IMR-90 (cell line): ENCODE measurements around the gene MEIOB. TPM values are rescaled to one million over a fixed set of nuclear protein-coding genes. Genes with fewer than 3 reads are reported as not detected.

Experiments used
- ATAC-seq: fragments of 200-7000 bp; cut with Tn5 transposase; 2 replicates; pipeline ENCODE4 v1.9.1; 2020; ENCODE audit warnings: low read depth, mild to moderate bottlenecking, moderate library complexity
- BruUV-seq: library from RNA; stranded (reverse); fragments of 400-500 nt; replicated peaks from 2 replicates; lab custom pipeline; 2021; lab: Mats Ljungman, UMichigan
- CTCF ChIA-PET: fragments of 300-600 bp; formaldehyde crosslinking; extraction: SDS; loops from one replicate; lab custom pipeline; 2021; ENCODE audit warnings: antibody characterized with exemption; lab: Yijun Ruan, JAX
- POLR2A ChIA-PET: fragments of 300-600 bp; sonication (Branson Sonifier 250); formaldehyde crosslinking; loops from one replicate; lab custom pipeline; 2022; ENCODE audit warnings: antibody characterized with exemption; ENCODE audit not compliant: unreplicated experiment; lab: Charles Lee
- DNase-seq: peaks from one replicate; pipeline ENCODE4 v3.0.0; 2013
- H2AFZ ChIP-seq: replicated peaks from 2 replicates; pipeline ENCODE3; 2013; ENCODE audit warnings: low read length, mild to moderate bottlenecking; ENCODE audit not compliant: poor library complexity
- H2AK5ac ChIP-seq: 2 replicates; pipeline ENCODE4 v1.6.1; 2013; ENCODE audit warnings: low read depth, low read length, inconsistent platforms
- H2AK9ac ChIP-seq: replicated peaks from 2 replicates; pipeline ENCODE3; 2013; ENCODE audit warnings: mild to moderate bottlenecking, low read depth, low read length, moderate library complexity; ENCODE audit not compliant: poor library complexity
- H2BK120ac ChIP-seq: 2 replicates; pipeline ENCODE4 v1.6.1; 2013; ENCODE audit warnings: low read depth, low read length, inconsistent platforms
- H2BK15ac ChIP-seq: 3 replicates; pipeline ENCODE4 v1.6.1; 2013; ENCODE audit warnings: low read depth, low read length, inconsistent platforms
- H2BK20ac ChIP-seq: 2 replicates; pipeline ENCODE4 v1.6.1; 2013; ENCODE audit warnings: low read depth, mild to moderate bottlenecking, inconsistent platforms, low read length, moderate library complexity
- H2BK5ac ChIP-seq: 2 replicates; pipeline ENCODE4 v1.6.1; 2013; ENCODE audit warnings: mild to moderate bottlenecking, low read depth, low read length, inconsistent platforms; ENCODE audit not compliant: poor library complexity, severe bottlenecking
- H3K14ac ChIP-seq: replicated peaks from 2 replicates; pipeline ENCODE4 v1.6.1; 2013; ENCODE audit warnings: low read depth, low read length, inconsistent platforms
- H3K18ac ChIP-seq: 2 replicates; pipeline ENCODE4 v1.6.1; 2013; ENCODE audit warnings: low read depth, low read length, control low read depth
- H3K23ac ChIP-seq: 2 replicates; pipeline ENCODE4 v1.6.1; 2013; ENCODE audit warnings: low read depth, low read length, inconsistent platforms
- H3K27ac ChIP-seq: 2 replicates; pipeline ENCODE4 v1.5.1; 2013; ENCODE audit warnings: mild to moderate bottlenecking, control low read depth, low read length; ENCODE audit not compliant: insufficient read depth
- H3K27me3 ChIP-seq: 2 replicates; pipeline ENCODE4 v1.6.1; 2013; ENCODE audit warnings: low read length; ENCODE audit not compliant: control insufficient read depth, insufficient read depth
- H3K36me3 ChIP-seq: 2 replicates; pipeline ENCODE4 v1.6.1; 2013; ENCODE audit warnings: low read length, mixed read lengths; ENCODE audit not compliant: control insufficient read depth, insufficient read depth
- H3K4ac ChIP-seq: 2 replicates; pipeline ENCODE4 v1.6.1; 2013; ENCODE audit warnings: low read depth, low read length, inconsistent platforms
- H3K4me1 ChIP-seq: 2 replicates; pipeline ENCODE4 v1.6.1; 2013; ENCODE audit warnings: low read length, mixed read lengths; ENCODE audit not compliant: control insufficient read depth, insufficient read depth
- H3K4me2 ChIP-seq: 2 replicates; pipeline ENCODE4 v1.6.1; 2013; ENCODE audit warnings: low read depth, mild to moderate bottlenecking, control low read depth, low read length, moderate library complexity
- H3K4me3 ChIP-seq: 2 replicates; pipeline ENCODE4 v1.5.1; 2013; ENCODE audit warnings: low read depth, mild to moderate bottlenecking, control low read depth, low read length, moderate library complexity; ENCODE audit not compliant: insufficient read depth
- H3K56ac ChIP-seq: 2 replicates; pipeline ENCODE4 v1.6.1; 2013; ENCODE audit warnings: low read length, inconsistent platforms; ENCODE audit not compliant: insufficient read depth; ENCODE audit errors: extremely low read depth
- H3K79me1 ChIP-seq, 2 experiments: 2 replicates each; pipeline ENCODE4 v1.6.1; 2013; ENCODE audit warnings: low read length in 2 of 2, inconsistent platforms in 1 of 2, low read depth in 1 of 2
- H3K9ac ChIP-seq: 2 replicates; pipeline ENCODE4 v1.6.1; 2013; ENCODE audit warnings: low read depth, low read length, control low read depth
- H3K9me1 ChIP-seq: 2 replicates; pipeline ENCODE4 v1.6.1; 2013; ENCODE audit warnings: low read length, inconsistent platforms; ENCODE audit not compliant: insufficient read depth
- H3K9me3 ChIP-seq: 2 replicates; pipeline ENCODE4 v1.6.1; 2013; ENCODE audit warnings: low read length; ENCODE audit not compliant: control insufficient read depth, insufficient read depth
- H4K20me1 ChIP-seq: 2 replicates; pipeline ENCODE4 v1.6.1; 2013; ENCODE audit warnings: low read length, inconsistent platforms; ENCODE audit not compliant: insufficient read depth
- H4K5ac ChIP-seq: 2 replicates; pipeline ENCODE4 v1.6.1; 2013; ENCODE audit warnings: mild to moderate bottlenecking, low read depth, low read length, control low read depth
- H4K8ac ChIP-seq, 2 experiments: 2 replicates each; pipeline ENCODE4 v1.6.1; 2013; ENCODE audit warnings: low read depth in 2 of 2, low read length in 2 of 2, control low read depth in 1 of 2, inconsistent platforms in 1 of 2
- H4K91ac ChIP-seq: 2 replicates; pipeline ENCODE4 v1.6.1; 2013; ENCODE audit warnings: low read depth, low read length, inconsistent platforms; ENCODE audit not compliant: insufficient read depth
- CEBPB ChIP-seq: IDR thresholded peaks from 2 replicates; pipeline ENCODE4 v1.6.1; 2012; ENCODE audit warnings: low read depth, low read length, improper control_type of control experiment
- CHD1 ChIP-seq: IDR thresholded peaks from 2 replicates; pipeline ENCODE4 v1.6.1; 2012; ENCODE audit warnings: low read depth, low read length, improper control_type of control experiment
- CTCF ChIP-seq: conservative IDR thresholded peaks from 2 replicates; pipeline ENCODE4 v1.5.1; 2012; ENCODE audit warnings: mild to moderate bottlenecking, low read depth, low read length, improper control_type of control experiment
- ELK1 ChIP-seq: fragments of 150-350 bp; IDR thresholded peaks from 2 replicates; pipeline ENCODE4 v1.6.1; 2016; ENCODE audit warnings: low read depth, mild to moderate bottlenecking, low read length, moderate library complexity, borderline replicate concordance
- FOS ChIP-seq: fragments of 150-350 bp; IDR thresholded peaks from 2 replicates; pipeline ENCODE4 v1.6.1; 2016; ENCODE audit warnings: low read depth, low read length
- MAFK ChIP-seq: IDR thresholded peaks from 2 replicates; pipeline ENCODE4 v1.6.1; 2012; ENCODE audit warnings: low read depth, low read length, improper control_type of control experiment
- MAZ ChIP-seq: IDR thresholded peaks from 2 replicates; pipeline ENCODE4 v1.6.1; 2012; ENCODE audit warnings: low read depth, mild to moderate bottlenecking, low read length, improper control_type of control experiment, moderate library complexity, borderline replicate concordance
- MXI1 ChIP-seq: IDR thresholded peaks from 2 replicates; pipeline ENCODE4 v1.6.1; 2012; ENCODE audit warnings: low read depth, mild to moderate bottlenecking, low read length, moderate library complexity, borderline replicate concordance
- NFE2L2 ChIP-seq: fragments of 150-350 bp; IDR thresholded peaks from 2 replicates; pipeline ENCODE4 v1.6.1; 2016; ENCODE audit warnings: low read depth, mild to moderate bottlenecking, low read length
- POLR2A ChIP-seq: IDR thresholded peaks from 2 replicates; pipeline ENCODE4 v1.6.1; 2012; ENCODE audit warnings: mild to moderate bottlenecking, low read depth, low read length
- RAD21 ChIP-seq: IDR thresholded peaks from 2 replicates; pipeline ENCODE4 v1.6.1; 2012; ENCODE audit warnings: low read length, improper control_type of control experiment
- RCOR1 ChIP-seq: IDR thresholded peaks from 2 replicates; pipeline ENCODE4 v1.6.1; 2012; ENCODE audit warnings: mild to moderate bottlenecking, low read length, improper control_type of control experiment; ENCODE audit not compliant: insufficient replicate concordance
- RFX5 ChIP-seq: IDR thresholded peaks from 2 replicates; pipeline ENCODE4 v1.8.0; 2012; ENCODE audit warnings: low read depth, mild to moderate bottlenecking, low read length, moderate library complexity
- SMC3 ChIP-seq: fragments of 150-350 bp; IDR thresholded peaks from 2 replicates; pipeline ENCODE4 v1.6.1; 2016; ENCODE audit warnings: low read depth, mild to moderate bottlenecking, antibody characterized with exemption, low read length, moderate library complexity
- USF2 ChIP-seq: fragments of 150-350 bp; IDR thresholded peaks from 2 replicates; pipeline ENCODE4 v1.6.1; 2017; ENCODE audit warnings: mild to moderate bottlenecking, antibody characterized with exemption, low read length, low read depth
- WGBS, 2 experiments: methylation state at CpG; one replicate each; pipeline versions ENCODE4 v1.1.5 to v1.1.7; 2013; ENCODE audit warnings: missing lambda C conversion rate in 2 of 2; ENCODE audit not compliant: insufficient read length in 1 of 2; ENCODE audit errors: extremely low coverage in 2 of 2; 5-methylcytosine and 5-hydroxymethylcytosine counted together
- dilution Hi-C: fragments of 300-500 bp; cut with HindIII; formaldehyde crosslinking; loops from one replicate; pipeline ENCODE4 v1.14.3; 2018; ENCODE audit warnings: low sequenced_read_pairs; ENCODE audit not compliant: unreplicated experiment
- in situ Hi-C: fragments of 300-500 bp; cut with MboI; formaldehyde crosslinking; loops from 3 replicates; pipeline ENCODE4 v1.14.3; 2019; ENCODE audit warnings: low sequenced_read_pairs, inconsistent platforms, mixed read lengths
- intact Hi-C: fragments of 100-400 bp; cut with micrococcal nuclease; formaldehyde crosslinking; loops from 2 replicates; pipeline ENCODE4 v1.10.0; 2022
- polyA plus RNA-seq, 3 experiments: library from polyadenylated mRNA; depleted of rRNA; stranded (reverse); fragments of >200 nt; gene quantifications; 2 replicates each; pipeline ENCODE4 v1.2.3, GENCODE V29; 2012; ENCODE audit warnings: low replicate concordance in 1 of 3
- total RNA-seq: library from RNA; depleted of rRNA; stranded (reverse); fragments of >200 nt; gene quantifications from 2 replicates; pipeline ENCODE4 v1.2.3, GENCODE V29; 2012

MEIOB gene
- total and polyA plus RNA-seq, 2 of the 4 experiments (the other 2 are of a cell fraction), result 0.14 TPM; not detected in 1

- BruUV-seq, result no TSS peak
- H3K14ac ChIP-seq, result no peak overlapping the region
- POLR2A ChIA-PET, result no interaction called here
- ATAC-seq, result no peak
- no peak overlapping the region for H3K4ac ChIP-seq
- no peak overlapping the region for H3K27ac ChIP-seq
- in situ Hi-C loops (no loop called here), dilution Hi-C loops (no loop called here), intact Hi-C loops (no loop called here)
- no peak overlapping the region for H2BK15ac ChIP-seq
- no peak for DNase-seq
- no peak overlapping the region for H3K9ac ChIP-seq
- H3K23ac ChIP-seq, result no peak overlapping the region
- H2AK5ac ChIP-seq, result no peak overlapping the region
- H3K27me3 ChIP-seq, result no peaks in the 10 kb centered on the region
- H4K5ac ChIP-seq, result no peak overlapping the region
- no peak overlapping the region for H2BK5ac ChIP-seq
- H4K20me1 ChIP-seq, result 0 out of 2 replicates have a peak, but pooled peaks cover 3% of the 10 kb centered on the region
- H3K4me1 ChIP-seq, result peaks cover 4% of the 10 kb centered on the region; the same call in 1 of the 2 replicates
- no peak overlapping the region for H3K4me2 ChIP-seq
- peaks cover 10% of the 10 kb centered on the region for H3K36me3 ChIP-seq
- H4K8ac ChIP-seq, result no peak overlapping the region
- H3K56ac ChIP-seq, result no peak overlapping the region
- CTCF ChIA-PET, result no interaction called here
- H2AK9ac ChIP-seq, result no peak overlapping the region
- H2AFZ ChIP-seq, result no peak overlapping the region
- no peak overlapping the region for H2BK120ac ChIP-seq
- peaks cover 8 to 29% of the 10 kb centered on the region in 2 experiments; a peak in 3 of 4 replicates for H3K79me1 ChIP-seq
- 97% methylated on average over 6 of the region's 24 CpGs; no CpG with 5 or more reads in 1 of the 2 experiments for WGBS, 2 experiments
- H3K9me3 ChIP-seq, result no peaks in the 10 kb centered on the region
- no peak overlapping the region for H2BK20ac ChIP-seq
- no peaks in the 10 kb centered on the region; the same call in 1 of the 2 replicates for H3K9me1 ChIP-seq
- no peak overlapping the region for H3K18ac ChIP-seq
- no peak overlapping the region for H3K4me3 ChIP-seq
- H4K91ac ChIP-seq, result no peak overlapping the region
- TF ChIP-seq POLR2A (no peak), SMC3 (no peak), MXI1 (no peak), RAD21 (no peak), CHD1 (no peak), CTCF (no peak), USF2 (no peak), MAFK (no peak), ELK1 (no peak), RCOR1 (no peak), FOS (no peak), CEBPB (no peak), RFX5 (no peak), NFE2L2 (no peak), MAZ (no peak)
Observed at GRCh38 chr16:1821861-1822611, 49.9 kb downstream of the MEIOB start.
